Medulla oblongata (tissue), 1 donor: ENCODE measurements around the gene DDI1.

ENCODE experiments used
- DNase-seq: peaks from one replicate; pipeline ENCODE4 v3.0.0-alpha.2; 2015; ENCODE audit errors: extremely low spot score

DDI1 gene

DNA sequence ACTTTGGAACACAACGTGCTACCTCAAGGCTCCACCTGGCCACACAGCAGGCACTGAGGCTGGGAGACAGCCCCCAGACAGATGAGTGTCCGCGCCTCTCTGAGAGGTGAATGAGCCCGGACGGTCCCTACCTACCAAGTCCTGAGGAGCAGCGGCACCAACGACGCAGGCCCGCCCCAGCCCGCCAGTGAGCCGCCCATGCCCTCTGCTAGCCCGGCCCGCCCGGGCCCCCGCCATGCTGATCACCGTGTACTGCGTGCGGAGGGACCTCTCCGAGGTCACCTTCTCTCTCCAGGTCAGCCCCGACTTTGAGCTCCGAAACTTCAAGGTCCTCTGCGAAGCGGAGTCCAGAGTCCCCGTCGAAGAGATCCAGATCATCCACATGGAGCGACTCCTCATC is at the start of gene DDI1:
Gene DDI1, plus strand, starts transcription at position 53 of the 400 bp plus-strand sequence. Its CDS starts 183 bp downstream, at position 236.
- DNase-seq, result no peak

DNA sequence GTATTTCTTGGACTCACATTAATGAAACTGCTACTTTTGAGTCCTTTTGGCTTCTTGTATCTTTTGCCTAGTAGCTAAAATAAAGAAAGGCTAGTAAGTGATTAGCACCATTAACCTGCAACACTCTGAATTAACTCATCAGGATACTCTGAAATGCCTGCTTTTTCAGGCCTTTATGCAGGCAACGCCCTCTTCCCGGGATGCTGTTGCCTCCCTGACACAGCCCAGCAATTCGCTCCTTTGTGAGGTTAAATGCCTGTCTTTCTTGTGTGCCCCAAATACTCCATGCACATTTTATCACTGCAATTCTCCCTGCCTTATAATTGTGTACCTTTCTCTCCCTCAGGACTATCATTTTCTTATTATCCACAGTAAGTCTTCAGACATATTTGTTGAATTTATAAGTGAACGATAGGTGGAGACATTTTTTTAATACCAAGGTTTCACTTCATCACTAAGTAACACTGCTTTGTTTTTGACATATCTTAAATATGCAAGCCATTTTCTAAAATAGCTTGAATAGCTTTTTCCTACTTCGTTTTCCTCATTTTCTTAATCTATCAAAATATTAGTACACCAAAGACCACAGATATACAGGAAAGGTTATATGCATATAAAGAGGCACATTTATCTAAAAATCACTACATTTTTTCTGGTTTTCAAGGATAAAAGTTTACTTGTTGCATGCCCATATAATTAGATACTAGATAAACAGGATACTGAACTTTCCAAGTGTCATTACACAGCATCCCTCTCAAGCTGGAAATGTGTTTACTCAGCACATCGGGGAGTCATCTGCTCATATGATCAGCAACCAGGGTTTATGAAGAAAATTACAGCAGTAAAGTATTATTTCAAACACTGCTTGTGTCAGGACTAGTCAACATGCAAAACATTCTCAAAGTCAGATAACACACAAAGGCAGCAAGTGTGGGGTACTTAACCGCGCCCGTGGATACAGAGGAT is 48.5 kb upstream of the DDI1 start:
- DNase-seq, result no peak

DNA sequence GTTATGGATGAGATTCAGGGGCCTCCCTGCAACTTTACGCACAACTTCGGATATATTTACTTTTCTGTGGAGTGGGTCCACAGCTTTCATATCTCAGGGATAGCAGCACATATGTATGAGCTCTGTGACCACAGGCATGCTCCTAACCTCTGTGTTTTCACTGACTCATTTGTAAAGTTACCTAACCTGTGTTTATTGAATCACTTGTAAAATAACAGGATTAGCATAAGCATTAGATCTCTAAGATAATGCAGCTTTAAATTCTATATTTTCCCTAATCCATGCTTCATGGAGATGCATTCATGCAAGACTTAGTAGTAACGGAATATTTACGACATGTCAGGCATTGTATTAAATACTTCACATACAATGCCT is 47.9 kb upstream of the DDI1 start:
- DNase-seq, result no peak

- DNase-seq, result no peak
Observed at GRCh38 chr11:103993507-103993906, 42.9 kb upstream of the DDI1 start.

GRCh38 chr11:103994094-103994493 is 42.3 kb upstream of the DDI1 start:
- no peak for DNase-seq

- no peak for DNase-seq
Observed at GRCh38 chr11:103994518-103994917, 41.9 kb upstream of the DDI1 start.

GRCh38 chr11:103995896-103996295 is 40.5 kb upstream of the DDI1 start:
- DNase-seq, result no peak

GRCh38 chr11:103997082-103997481 is 39.4 kb upstream of the DDI1 start:
- no peak for DNase-seq

- no peak for DNase-seq
Observed at GRCh38 chr11:103998826-103999508, 37.5 kb upstream of the DDI1 start.

GRCh38 chr11:104000798-104001197 is 35.6 kb upstream of the DDI1 start:
- no peak for DNase-seq

- DNase-seq, result no peak
Observed at GRCh38 chr11:104001561-104002056, 34.8 kb upstream of the DDI1 start.

GRCh38 chr11:104003491-104003890 is 32.9 kb upstream of the DDI1 start:
- DNase-seq, result no peak

- DNase-seq, result no peak
Observed at GRCh38 chr11:104005234-104005855, 31.1 kb upstream of the DDI1 start.

- no peak for DNase-seq
Observed at GRCh38 chr11:104009744-104010143, 26.7 kb upstream of the DDI1 start.

- DNase-seq, result no peak
Observed at GRCh38 chr11:104011044-104011443, 25.4 kb upstream of the DDI1 start.

GRCh38 chr11:104015649-104016415 is 20.6 kb upstream of the DDI1 start:
- no peak for DNase-seq

GRCh38 chr11:104024572-104024971 is 11.9 kb upstream of the DDI1 start:
- no peak for DNase-seq

GRCh38 chr11:104028476-104029263 is 7.8 kb upstream of the DDI1 start:
- DNase-seq, result no peak

GRCh38 chr11:104033134-104033533 is 3.3 kb upstream of the DDI1 start:
- DNase-seq, result no peak

- DNase-seq, result no peak
Observed at GRCh38 chr11:104033561-104033960, 2.9 kb upstream of the DDI1 start.

DNA sequence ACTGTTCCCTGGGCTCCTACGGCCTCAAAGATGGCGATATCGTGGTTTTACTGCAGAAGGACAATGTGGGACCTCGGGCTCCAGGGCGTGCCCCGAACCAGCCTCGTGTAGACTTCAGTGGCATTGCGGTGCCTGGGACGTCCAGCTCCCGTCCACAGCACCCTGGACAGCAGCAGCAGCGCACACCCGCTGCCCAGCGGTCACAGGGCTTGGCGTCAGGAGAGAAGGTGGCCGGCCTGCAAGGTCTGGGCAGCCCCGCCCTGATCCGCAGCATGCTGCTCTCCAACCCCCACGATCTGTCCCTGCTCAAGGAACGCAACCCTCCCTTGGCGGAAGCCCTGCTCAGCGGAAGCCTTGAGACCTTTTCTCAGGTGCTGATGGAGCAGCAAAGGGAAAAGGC is 555 bp downstream of the DDI1 start:
- DNase-seq, result no peak
